H9 (cell line): ENCODE data around the gene RBM3. TPM values are rescaled to one million over a fixed set of nuclear protein-coding genes. Genes with fewer than 3 reads are reported as not detected.

Experiments
- DNase-seq: peaks from one replicate; pipeline ENCODE4 v3.0.0-alpha.2; 2017
- H2AFZ ChIP-seq: one replicate; pipeline ENCODE4 v1.6.1; 2013; ENCODE audit warnings: mild to moderate bottlenecking, low read length, control low read depth, moderate library complexity
- H2AK5ac ChIP-seq: 2 replicates; pipeline ENCODE4 v1.6.1; 2013; ENCODE audit warnings: low read length, control low read depth, mixed read lengths; ENCODE audit not compliant: insufficient read length
- H2BK120ac ChIP-seq: one replicate; pipeline ENCODE4 v1.6.1; 2013; ENCODE audit warnings: low read depth, mild to moderate bottlenecking, low read length, control low read depth, inconsistent platforms; ENCODE audit not compliant: poor library complexity, severe bottlenecking
- H2BK12ac ChIP-seq: 2 replicates; pipeline ENCODE4 v1.6.1; 2013; ENCODE audit warnings: low read length, control low read depth, mixed read lengths, low read depth; ENCODE audit not compliant: insufficient read length
- H2BK15ac ChIP-seq: 2 replicates; pipeline ENCODE4 v1.6.1; 2013; ENCODE audit warnings: low read depth, low read length, control low read depth
- H2BK20ac ChIP-seq: one replicate; pipeline ENCODE4 v1.6.1; 2013; ENCODE audit warnings: low read depth, mild to moderate bottlenecking, low read length, control low read depth, inconsistent platforms; ENCODE audit not compliant: poor library complexity, severe bottlenecking
- H2BK5ac ChIP-seq: 2 replicates; pipeline ENCODE4 v1.6.1; 2013; ENCODE audit warnings: low read length, control low read depth, mixed read lengths; ENCODE audit not compliant: insufficient read length
- H3K14ac ChIP-seq: 2 replicates; pipeline ENCODE4 v1.6.1; 2013; ENCODE audit warnings: low read length, control low read depth; ENCODE audit not compliant: insufficient read depth
- H3K18ac ChIP-seq: 2 replicates; pipeline ENCODE4 v1.6.1; 2013; ENCODE audit warnings: low read depth, mild to moderate bottlenecking, mixed read lengths, low read length, control low read depth; ENCODE audit not compliant: insufficient read length
- H3K23ac ChIP-seq: 2 replicates; pipeline ENCODE4 v1.6.1; 2013; ENCODE audit warnings: low read length, control low read depth, mixed read lengths, low read depth; ENCODE audit not compliant: insufficient read length
- H3K23me2 ChIP-seq: 2 replicates; pipeline ENCODE4 v1.6.1; 2013; ENCODE audit warnings: low read depth, mild to moderate bottlenecking, mixed read lengths, low read length, control low read depth; ENCODE audit not compliant: insufficient read length, poor library complexity, severe bottlenecking
- H3K27ac ChIP-seq: 2 replicates; pipeline ENCODE4 v1.5.1; 2013; ENCODE audit warnings: low read length, control low read depth, mixed read lengths, low read depth; ENCODE audit not compliant: insufficient read length
- H3K27me3 ChIP-seq: 2 replicates; pipeline ENCODE4 v1.6.1; 2013; ENCODE audit warnings: low read length, control low read depth, inconsistent platforms; ENCODE audit not compliant: insufficient read depth
- H3K4ac ChIP-seq: 2 replicates; pipeline ENCODE4 v1.6.1; 2013; ENCODE audit warnings: low read depth, mild to moderate bottlenecking, control low read depth, inconsistent platforms, low read length, moderate library complexity
- H3K4me1 ChIP-seq: 2 replicates; pipeline ENCODE4 v1.6.1; 2013; ENCODE audit warnings: low read length, control low read depth, inconsistent platforms; ENCODE audit not compliant: insufficient read depth
- H3K4me2 ChIP-seq: 2 replicates; pipeline ENCODE4 v1.6.1; 2013; ENCODE audit warnings: low read length, control low read depth, mixed read lengths; ENCODE audit not compliant: insufficient read length, insufficient read depth
- H3K56ac ChIP-seq: 2 replicates; pipeline ENCODE4 v1.6.1; 2013; ENCODE audit warnings: low read depth, mild to moderate bottlenecking, mixed read lengths, low read length, control low read depth; ENCODE audit not compliant: insufficient read length
- H3K79me1 ChIP-seq: 2 replicates; pipeline ENCODE4 v1.6.1; 2013; ENCODE audit warnings: low read depth, mild to moderate bottlenecking, moderate library complexity, low read length, control low read depth, inconsistent platforms; ENCODE audit not compliant: insufficient read depth, poor library complexity, severe bottlenecking
- H3K79me2 ChIP-seq: 2 replicates; pipeline ENCODE4 v1.6.1; 2013; ENCODE audit warnings: low read length, control low read depth, inconsistent platforms; ENCODE audit not compliant: insufficient read depth
- H3K9ac ChIP-seq: 2 replicates; pipeline ENCODE4 v1.6.1; 2013; ENCODE audit warnings: low read length, control low read depth, mixed read lengths; ENCODE audit not compliant: insufficient read length; ENCODE audit errors: extremely low read depth
- H3K9me3 ChIP-seq: one replicate; pipeline ENCODE4 v1.6.1; 2013; ENCODE audit warnings: low read depth, low read length, inconsistent platforms; ENCODE audit not compliant: control insufficient read depth
- H3T11ph ChIP-seq: one replicate; pipeline ENCODE4 v1.6.1; 2013; ENCODE audit warnings: mild to moderate bottlenecking, low read length, control low read depth, inconsistent platforms
- H4K20me1 ChIP-seq: one replicate; pipeline ENCODE4 v1.6.1; 2013; ENCODE audit not compliant: control insufficient read depth, insufficient read length, insufficient read depth
- H4K5ac ChIP-seq: 2 replicates; pipeline ENCODE4 v1.6.1; 2013; ENCODE audit warnings: low read depth, mild to moderate bottlenecking, mixed read lengths, low read length, control low read depth; ENCODE audit not compliant: insufficient read length
- H4K8ac ChIP-seq: replicated peaks from 2 replicates; pipeline ENCODE4 v1.6.1; 2013; ENCODE audit warnings: low read length, control low read depth, mixed read lengths, low read depth; ENCODE audit not compliant: insufficient read length
- H4K91ac ChIP-seq: 2 replicates; pipeline ENCODE4 v1.6.1; 2013; ENCODE audit warnings: low read depth, mild to moderate bottlenecking, moderate library complexity, mixed read lengths, low read length, control low read depth; ENCODE audit not compliant: insufficient read length
- H3K27ac Mint-ChIP-seq, 3 experiments: 2 replicates in 2 of 3; 3 replicates in 1 of 3; pipeline ENCODE4 v1.8.0; 2020 to 2021; ENCODE audit warnings: mixed read lengths in 3 of 3, mild to moderate bottlenecking in 1 of 3, moderate library complexity in 1 of 3
- H3K27me3 Mint-ChIP-seq: 2 replicates; pipeline ENCODE4 v1.8.0; 2021; ENCODE audit warnings: low read depth, mild to moderate bottlenecking, moderate library complexity, mixed read lengths
- H3K36me3 Mint-ChIP-seq, 3 experiments: 2 replicates in 2 of 3; 3 replicates in 1 of 3; pipeline ENCODE4 v1.8.0; 2020 to 2021; ENCODE audit warnings: low read depth in 3 of 3, mixed read lengths in 3 of 3; ENCODE audit not compliant: insufficient read depth in 1 of 3
- H3K4me1 Mint-ChIP-seq, 2 experiments: 2 replicates each; pipeline ENCODE4 v1.8.0; 2020; ENCODE audit warnings: mixed read lengths in 2 of 2
- H3K4me3 Mint-ChIP-seq, 2 experiments: 2 replicates in 1 of 2; 3 replicates in 1 of 2; pipeline ENCODE4 v1.8.0; 2020 to 2021; ENCODE audit warnings: mild to moderate bottlenecking in 2 of 2, mixed read lengths in 2 of 2, moderate library complexity in 1 of 2
- H3K9me3 Mint-ChIP-seq, 2 experiments: 2 replicates in 1 of 2; 3 replicates in 1 of 2; pipeline ENCODE4 v1.8.0; 2020; ENCODE audit warnings: mild to moderate bottlenecking in 2 of 2, mixed read lengths in 2 of 2, moderate library complexity in 1 of 2
- CTCF ChIP-seq: fragments of 200-600 bp; sonication (generic); conservative IDR thresholded peaks from 3 replicates; pipeline ENCODE4 v1.8.0; 2021; ENCODE audit warnings: antibody characterized with exemption, mild to moderate bottlenecking
- WGBS: extraction: QIAGEN DNeasy Blood & Tissue Kit; methylation state at CpG from one replicate; pipeline ENCODE4 v1.1.7; 2013; ENCODE audit warnings: missing lambda C conversion rate, low lambda C conversion rate, mixed read lengths; ENCODE audit not compliant: insufficient read length; ENCODE audit errors: extremely low coverage; 5-methylcytosine and 5-hydroxymethylcytosine counted together
- total RNA-seq: library from RNA; stranded (reverse); gene quantifications from 2 replicates; pipeline ENCODE4 v1.2.1, GENCODE V29; 2021

RBM3 gene
- total RNA-seq, 1 experiment from 2014 or later, result 264 TPM

- no peaks in the 10 kb centered on the region for H3K79me1 ChIP-seq
- Mint-ChIP-seq H3K27me3 (no peaks in the 10 kb centered on the region), H3K27ac (no peak overlapping the region), H3K9me3 (peaks cover 63 to 82% of the 10 kb centered on the region in 2 experiments), H3K4me1 (peaks cover 5 to 6% of the 10 kb centered on the region in 2 experiments), H3K4me3 (peak overlapping the region; percentile 87 to 91; a peak in 4 of 5 replicates), H3K36me3 (peaks cover 1 to 31% (median 6%) of the 10 kb centered on the region in 3 experiments)
- no peaks in the 10 kb centered on the region for H3K4me1 ChIP-seq
- no peaks in the 10 kb centered on the region for H3K27me3 ChIP-seq
- H3K4ac ChIP-seq, result no peak overlapping the region
- H2BK12ac ChIP-seq, result no peak overlapping the region
- no peak overlapping the region for H3K56ac ChIP-seq
- TF ChIP-seq CTCF, result no peak
- no peak overlapping the region for H2AFZ ChIP-seq
- no peak overlapping the region for H3K18ac ChIP-seq
- H2BK20ac ChIP-seq, result no peak overlapping the region
- no peak overlapping the region for H3K4me2 ChIP-seq
- H4K5ac ChIP-seq, result no peak overlapping the region
- no CpG with 5 or more reads among the region's 23 CpGs for WGBS
- H4K20me1 ChIP-seq, result no peaks in the 10 kb centered on the region
- no peak overlapping the region for H2BK120ac ChIP-seq
- H3K14ac ChIP-seq, result no peak overlapping the region
- no peak overlapping the region for H2BK5ac ChIP-seq
- H3K9ac ChIP-seq, result no peak overlapping the region
- DNase-seq, result no peak
- H4K91ac ChIP-seq, result no peak overlapping the region
- no peak overlapping the region for H3K23ac ChIP-seq
- no peak overlapping the region for H3K27ac ChIP-seq
- no peaks in the 10 kb centered on the region for H3K23me2 ChIP-seq
- H3T11ph ChIP-seq, result no peak overlapping the region
- H2BK15ac ChIP-seq, result no peak overlapping the region
- no peak overlapping the region for H4K8ac ChIP-seq
- no peaks in the 10 kb centered on the region for H3K79me2 ChIP-seq
- H2AK5ac ChIP-seq, result no peak overlapping the region
- peaks cover 19% of the 10 kb centered on the region for H3K9me3 ChIP-seq
Measured at GRCh38 chrX:48538641-48539344, 35.5 kb upstream of the RBM3 start.
